Measurements from ENCODE around the gene C16orf95. TPM values are rescaled to one million over a fixed set of nuclear protein-coding genes. Genes with fewer than 3 reads are reported as not detected.

C16orf95 gene
- total RNA-seq, 1 donor from 2014 or later = 4.7 TPM

DNA sequence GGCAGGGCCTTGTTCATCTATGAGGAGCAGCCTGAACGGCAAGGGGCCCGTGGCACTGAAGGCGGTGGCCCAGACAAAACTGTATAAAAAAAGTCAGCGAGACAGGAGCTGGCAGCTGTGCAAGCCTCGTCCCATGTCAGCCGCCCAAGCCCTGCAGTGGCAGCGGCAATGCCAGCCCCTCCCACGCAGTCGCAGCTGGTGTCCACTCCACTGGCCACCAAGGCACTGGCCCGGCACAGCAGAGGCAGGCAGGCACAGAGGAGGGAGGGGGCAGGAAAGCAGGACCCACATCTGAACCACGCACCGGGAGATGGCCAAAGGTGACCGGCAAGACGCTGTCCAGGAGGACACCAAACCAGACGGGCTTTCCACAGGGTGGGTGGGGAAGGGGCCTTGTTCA, 15.9 kb upstream of the C16orf95 start:
- DNase-seq (ENCODE audit: low spot score, unreplicated experiment) = no peak
- Mint-ChIP-seq H3K36me3 (ENCODE audit: insufficient read depth) (peaks cover 3% of the 10 kb centered on the region), H3K27me3 (no peaks in the 10 kb centered on the region), H3K4me1 (ENCODE audit: low read depth) (no peaks in the 10 kb centered on the region), H3K4me3 (ENCODE audit: low read depth) (no peak overlapping the region), H3K27ac (no peak overlapping the region), H3K9me3 (ENCODE audit: low read depth) (no peaks in the 10 kb centered on the region)
- TF ChIP-seq, protein P1, sequence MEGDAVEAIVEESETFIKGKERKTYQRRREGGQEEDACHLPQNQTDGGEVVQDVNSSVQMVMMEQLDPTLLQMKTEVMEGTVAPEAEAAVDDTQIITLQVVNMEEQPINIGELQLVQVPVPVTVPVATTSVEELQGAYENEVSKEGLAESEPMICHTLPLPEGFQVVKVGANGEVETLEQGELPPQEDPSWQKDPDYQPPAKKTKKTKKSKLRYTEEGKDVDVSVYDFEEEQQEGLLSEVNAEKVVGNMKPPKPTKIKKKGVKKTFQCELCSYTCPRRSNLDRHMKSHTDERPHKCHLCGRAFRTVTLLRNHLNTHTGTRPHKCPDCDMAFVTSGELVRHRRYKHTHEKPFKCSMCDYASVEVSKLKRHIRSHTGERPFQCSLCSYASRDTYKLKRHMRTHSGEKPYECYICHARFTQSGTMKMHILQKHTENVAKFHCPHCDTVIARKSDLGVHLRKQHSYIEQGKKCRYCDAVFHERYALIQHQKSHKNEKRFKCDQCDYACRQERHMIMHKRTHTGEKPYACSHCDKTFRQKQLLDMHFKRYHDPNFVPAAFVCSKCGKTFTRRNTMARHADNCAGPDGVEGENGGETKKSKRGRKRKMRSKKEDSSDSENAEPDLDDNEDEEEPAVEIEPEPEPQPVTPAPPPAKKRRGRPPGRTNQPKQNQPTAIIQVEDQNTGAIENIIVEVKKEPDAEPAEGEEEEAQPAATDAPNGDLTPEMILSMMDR (IDR thresholded peaks at IDR 0.05; ENCODE audit: unreplicated experiment) = no peak

DNA sequence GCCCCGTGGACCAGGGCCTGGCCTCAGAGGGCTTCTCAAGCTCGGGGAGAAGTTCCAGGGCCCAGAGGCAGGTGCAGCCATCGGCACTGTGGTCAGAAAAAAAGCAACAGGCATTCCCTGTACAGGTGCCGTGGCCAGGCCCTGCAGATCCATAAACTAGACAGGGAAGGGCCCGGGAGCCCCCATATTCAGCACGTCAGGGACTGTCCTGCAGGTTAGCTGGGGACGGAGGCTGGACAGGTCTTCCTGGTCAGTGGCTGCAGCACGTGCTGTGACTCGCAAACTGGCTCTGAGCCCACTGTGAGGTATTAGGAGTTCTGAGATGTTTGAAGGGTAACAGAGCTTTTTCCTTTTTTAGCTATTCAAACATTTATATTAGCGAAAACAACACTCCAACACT, 15.0 kb upstream of the C16orf95 start:
- H3K9me3 Mint-ChIP-seq (ENCODE audit: low read depth) = no peaks in the 10 kb centered on the region
- H3K4me1 Mint-ChIP-seq (ENCODE audit: low read depth) = no peaks in the 10 kb centered on the region
- H3K27ac Mint-ChIP-seq = no peak overlapping the region
- TF ChIP-seq, protein P1 (IDR thresholded peaks at IDR 0.05; ENCODE audit: unreplicated experiment) = no peak
- peaks cover 3% of the 10 kb centered on the region for H3K36me3 Mint-ChIP-seq (ENCODE audit: insufficient read depth)
- H3K4me3 Mint-ChIP-seq (ENCODE audit: low read depth) = no peak overlapping the region
- no peak for DNase-seq (ENCODE audit: low spot score, unreplicated experiment)
- H3K27me3 Mint-ChIP-seq = no peaks in the 10 kb centered on the region

DNA sequence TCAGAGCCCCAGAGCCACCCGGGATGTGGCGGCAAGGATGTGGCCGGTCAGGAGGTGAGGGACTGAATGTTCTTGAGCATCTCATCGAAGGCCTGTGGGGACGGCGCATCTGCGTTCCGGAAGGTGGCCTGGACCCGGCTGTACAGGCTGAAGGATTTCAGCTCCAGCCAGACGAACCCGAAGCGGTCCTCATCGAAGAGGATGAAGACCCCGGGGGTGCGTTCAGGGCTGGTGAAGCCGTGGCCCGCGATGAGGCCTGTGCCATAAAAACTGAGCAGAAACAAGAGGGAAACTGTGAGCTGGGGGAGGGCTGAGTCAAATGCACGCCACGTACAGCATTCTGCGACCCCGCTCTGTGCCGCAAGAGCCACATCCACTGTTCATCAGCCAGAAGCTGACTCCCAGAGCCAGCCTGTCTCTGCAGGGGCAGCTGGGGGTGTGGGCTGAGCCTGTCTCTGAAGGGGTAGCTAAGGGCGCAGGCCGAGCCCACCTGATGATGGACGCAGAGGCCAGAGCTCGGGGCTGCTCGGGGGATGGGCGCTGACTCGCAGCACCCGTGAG, 14.1 kb upstream of the C16orf95 start:
- Mint-ChIP-seq H3K4me3 (ENCODE audit: low read depth) (no peak overlapping the region), H3K27ac (no peak overlapping the region), H3K27me3 (no peaks in the 10 kb centered on the region), H3K9me3 (ENCODE audit: low read depth) (no peaks in the 10 kb centered on the region), H3K4me1 (ENCODE audit: low read depth) (no peaks in the 10 kb centered on the region), H3K36me3 (ENCODE audit: insufficient read depth) (peaks cover 3% of the 10 kb centered on the region)
- DNase-seq (ENCODE audit: low spot score, unreplicated experiment) = no peak
- TF ChIP-seq, protein P1 (IDR thresholded peaks at IDR 0.05; ENCODE audit: unreplicated experiment) = no peak

DNA sequence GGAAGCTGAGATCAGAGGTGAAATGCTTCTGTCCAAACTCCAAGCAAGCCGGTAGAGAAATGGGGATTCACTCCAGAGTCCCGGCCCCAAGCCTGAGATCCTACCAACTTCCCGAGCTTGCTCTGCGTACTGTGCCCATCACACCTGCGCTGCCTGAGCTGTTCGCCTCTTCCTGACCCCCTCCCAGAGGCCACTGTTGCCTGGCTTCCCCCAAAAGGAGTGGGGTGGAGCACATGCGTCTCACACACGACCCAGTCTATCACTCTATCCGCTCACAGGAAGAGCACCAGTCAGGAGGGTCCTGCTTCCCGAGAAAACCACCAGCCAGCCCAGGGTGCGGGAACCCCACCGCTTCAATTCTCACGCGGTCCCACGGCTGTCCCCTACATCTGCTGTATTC, 13.5 kb upstream of the C16orf95 start:
- Mint-ChIP-seq H3K4me3 (ENCODE audit: low read depth) (no peak overlapping the region), H3K36me3 (ENCODE audit: insufficient read depth) (peaks cover 3% of the 10 kb centered on the region), H3K27ac (no peak overlapping the region), H3K27me3 (no peaks in the 10 kb centered on the region), H3K4me1 (ENCODE audit: low read depth) (no peaks in the 10 kb centered on the region), H3K9me3 (ENCODE audit: low read depth) (no peaks in the 10 kb centered on the region)
- TF ChIP-seq, protein P1 (IDR thresholded peaks at IDR 0.05; ENCODE audit: unreplicated experiment) = no peak
- DNase-seq (ENCODE audit: low spot score, unreplicated experiment) = no peak

DNA sequence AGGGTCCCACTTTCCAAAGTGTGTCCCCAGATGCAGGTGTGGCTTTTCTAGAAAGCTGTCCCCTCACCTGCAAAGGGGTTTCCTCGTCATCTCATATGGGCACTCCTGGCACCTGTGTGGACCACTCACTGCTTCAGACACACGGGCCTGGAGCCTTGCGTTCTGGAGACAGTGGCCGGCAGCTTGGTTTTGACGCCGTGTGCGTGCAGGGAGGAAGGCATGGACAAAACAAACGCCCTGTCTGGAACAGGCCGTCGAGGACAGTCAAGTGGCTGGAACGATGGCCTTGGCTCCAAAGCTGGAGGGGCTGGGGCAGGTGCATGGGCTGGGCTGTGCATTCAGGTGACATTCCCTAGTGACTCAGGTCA, 13.0 kb upstream of the C16orf95 start:
- no peak overlapping the region for H3K4me3 Mint-ChIP-seq (ENCODE audit: low read depth)
- H3K27ac Mint-ChIP-seq = no peak overlapping the region
- no peaks in the 10 kb centered on the region for H3K9me3 Mint-ChIP-seq (ENCODE audit: low read depth)
- H3K27me3 Mint-ChIP-seq = no peaks in the 10 kb centered on the region
- TF ChIP-seq, protein P1 (IDR thresholded peaks at IDR 0.05; ENCODE audit: unreplicated experiment) = no peak
- H3K4me1 Mint-ChIP-seq (ENCODE audit: low read depth) = no peaks in the 10 kb centered on the region
- peaks cover 3% of the 10 kb centered on the region for H3K36me3 Mint-ChIP-seq (ENCODE audit: insufficient read depth)
- DNase-seq (ENCODE audit: low spot score, unreplicated experiment) = no peak
